Endometrial microvascular endothelial cells (primary cell): Measurements from ENCODE around the gene IL1RAP. TPM values are rescaled to one million over a fixed set of nuclear protein-coding genes. Genes with fewer than 3 reads are reported as not detected.

ENCODE experiments used
- in situ Hi-C: cut with HindIII; loops from 2 replicates; pipeline ENCODE4 v1.10.0; 2017; ENCODE audit warnings: low sequenced_read_pairs, low pct_unique_long_range_greater_than_20kb; ENCODE audit errors: inconsistent ontology term
- total RNA-seq: library from RNA; depleted of rRNA; stranded (reverse); fragments of >200 nt; gene quantifications from one replicate; pipeline ENCODE4 v1.2.3, GENCODE V29; 2015; ENCODE audit errors: inconsistent ontology term

The IL1RAP gene
- 13.6 TPM for total RNA-seq

DNA sequence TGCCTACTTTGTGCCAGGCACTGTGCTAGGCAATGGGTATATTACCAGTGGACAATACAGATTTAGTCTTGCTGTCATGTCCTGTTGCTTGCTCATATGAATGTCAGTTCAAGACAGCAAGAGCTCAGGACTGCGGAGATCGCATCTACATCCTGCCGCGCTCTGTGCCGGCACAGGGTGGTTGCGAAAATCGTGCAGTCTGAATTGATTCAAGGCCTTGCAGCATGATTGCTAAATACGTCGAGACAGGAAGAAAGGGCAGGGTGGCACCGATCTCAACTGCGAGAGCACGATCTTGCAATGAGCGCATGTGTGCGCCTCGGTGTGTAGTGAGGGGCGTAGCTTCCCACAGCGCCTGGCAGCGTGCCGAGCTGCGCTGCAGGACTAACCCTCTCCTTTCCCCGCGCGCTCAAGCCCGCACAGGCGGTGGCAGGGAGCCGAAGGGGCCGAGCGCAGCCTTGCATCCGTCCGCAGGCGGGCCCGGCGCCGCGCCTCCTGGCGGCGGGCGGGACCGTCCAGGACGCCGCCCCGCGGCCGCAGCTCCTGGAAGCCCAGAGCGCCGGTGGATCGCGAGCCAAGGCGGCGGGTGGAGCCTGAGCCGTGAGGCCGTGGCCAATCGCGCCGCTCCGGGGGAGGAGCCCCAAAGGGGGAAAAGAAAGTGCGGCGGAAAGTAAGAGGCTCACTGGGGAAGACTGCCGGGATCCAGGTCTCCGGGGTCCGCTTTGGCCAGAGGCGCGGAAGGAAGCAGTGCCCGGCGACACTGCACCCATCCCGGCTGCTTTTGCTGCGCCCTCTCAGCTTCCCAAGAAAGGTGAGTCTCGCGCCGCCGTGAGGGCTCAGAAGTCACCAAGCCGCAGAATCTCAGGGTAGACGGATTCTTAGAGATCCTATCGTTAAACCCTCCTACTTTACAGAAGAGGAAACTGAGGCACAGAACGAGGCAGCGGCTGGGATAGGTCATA lies at the start of gene IL1RAP:
Gene IL1RAP, plus strand, starts transcription at position 677 of the 962 bp plus-strand sequence. CDS start 50,205 bp downstream, outside the sequence.
- in situ Hi-C loops: no loop called here

- in situ Hi-C loops: loop anchor here (25.0 kb wide), 1 partner anchor 506 kb away; no protein-coding TSS in a partner anchor
Measured at GRCh38 chr3:190467922-190468321, 46.0 kb upstream of the IL1RAP start.

- in situ Hi-C loops: loop anchor here (25.0 kb wide), 1 partner anchor 511 kb away; no protein-coding TSS in a partner anchor
Measured at GRCh38 chr3:190473261-190473660, 40.6 kb upstream of the IL1RAP start.

GRCh38 chr3:190481779-190482178 lies 32.1 kb upstream of the IL1RAP start:
- in situ Hi-C loops: loop anchor here (25.0 kb wide), 1 partner anchor 206 kb away; no protein-coding TSS in a partner anchor

GRCh38 chr3:190485830-190486532 lies 27.9 kb upstream of the IL1RAP start:
- in situ Hi-C loops: loop anchor here (25.0 kb wide), 1 partner anchor 201 kb away; no protein-coding TSS in a partner anchor

GRCh38 chr3:190486533-190486864 lies 27.4 kb upstream of the IL1RAP start:
- in situ Hi-C loops: loop anchor here (25.0 kb wide), 1 partner anchor 201 kb away; no protein-coding TSS in a partner anchor

GRCh38 chr3:190486908-190487607 lies 26.8 kb upstream of the IL1RAP start:
- in situ Hi-C loops: loop anchor here (25.0 kb wide), 1 partner anchor 200 kb away; no protein-coding TSS in a partner anchor

DNA sequence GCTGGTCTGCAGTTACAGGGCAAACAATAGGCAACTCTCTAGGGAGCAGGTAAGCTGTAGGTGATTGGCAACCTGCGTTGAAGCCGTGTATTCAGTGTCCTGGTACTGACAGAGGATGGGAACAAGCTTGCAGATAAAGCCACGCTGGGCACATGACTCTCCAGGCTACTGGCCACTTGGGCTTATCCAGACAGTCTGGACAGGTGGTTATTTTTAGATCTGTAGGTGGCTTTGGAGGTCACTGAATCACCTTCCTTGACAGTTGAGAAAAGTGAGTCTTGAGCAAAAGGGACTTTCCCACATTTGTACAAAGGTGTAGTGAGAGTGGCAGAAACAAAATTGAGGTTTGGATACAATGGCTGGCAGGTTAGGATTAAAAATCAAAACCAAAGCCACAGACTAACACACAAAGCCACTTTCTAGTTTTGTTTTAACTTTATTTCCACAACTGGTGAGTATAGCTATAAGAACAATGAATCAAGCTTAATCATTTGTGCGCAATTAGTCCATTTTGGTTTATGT lies 22.3 kb upstream of the IL1RAP start:
- in situ Hi-C loops: loop anchor here (25.0 kb wide), 1 partner anchor 196 kb away; no protein-coding TSS in a partner anchor

DNA sequence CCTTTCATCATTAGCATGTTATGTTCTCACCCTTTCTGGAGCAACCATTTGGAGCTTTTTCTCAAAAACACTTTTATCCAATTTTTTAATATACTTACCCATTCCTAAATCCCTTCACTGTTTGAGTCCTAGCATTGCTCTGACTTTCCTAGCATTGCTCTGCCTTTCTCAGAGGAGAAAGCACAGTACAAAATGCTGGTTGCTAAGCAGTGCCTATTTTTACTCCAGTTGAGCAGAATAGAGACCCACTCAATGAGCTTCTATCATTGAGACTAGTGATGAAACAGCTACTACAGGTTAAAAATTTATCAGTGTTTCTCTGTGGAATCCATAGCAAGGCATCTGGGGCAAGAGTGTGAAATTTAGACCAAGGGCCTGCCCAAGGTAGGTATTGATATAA lies 21.8 kb upstream of the IL1RAP start:
- in situ Hi-C loops: loop anchor here (25.0 kb wide), 1 partner anchor 195 kb away; no protein-coding TSS in a partner anchor

- in situ Hi-C loops: loop anchor here (25.0 kb wide), 1 partner anchor 194 kb away; no protein-coding TSS in a partner anchor
Measured at GRCh38 chr3:190492966-190493365, 20.9 kb upstream of the IL1RAP start.

- in situ Hi-C loops: loop anchor here (25.0 kb wide), 1 partner anchor 192 kb away; no protein-coding TSS in a partner anchor
Measured at GRCh38 chr3:190494907-190495306, 19.0 kb upstream of the IL1RAP start.

- in situ Hi-C loops: loop anchor here (25.0 kb wide), 1 partner anchor 192 kb away; no protein-coding TSS in a partner anchor
Measured at GRCh38 chr3:190495354-190495753, 18.5 kb upstream of the IL1RAP start.

DNA sequence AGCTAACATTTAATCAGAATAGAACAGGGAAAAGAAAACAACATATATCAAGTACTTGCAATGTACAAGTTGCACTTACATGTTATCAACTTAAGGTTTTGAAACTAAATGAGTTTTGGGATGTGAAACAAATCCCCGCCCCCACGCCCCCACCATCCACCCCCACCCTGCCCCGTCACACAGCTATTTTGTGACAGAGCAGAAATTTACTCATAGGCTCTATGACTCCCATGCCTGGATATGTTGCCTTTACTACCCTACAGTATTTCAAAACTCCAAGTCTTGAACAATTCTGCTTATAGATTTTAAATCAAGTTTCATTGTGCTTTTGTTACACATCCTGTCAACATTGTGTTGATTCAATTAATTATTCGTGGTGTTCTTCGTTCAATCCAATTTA lies 18.1 kb upstream of the IL1RAP start:
- in situ Hi-C loops: loop anchor here (25.0 kb wide), 1 partner anchor 192 kb away; no protein-coding TSS in a partner anchor

- in situ Hi-C loops: loop anchor here (25.0 kb wide), 1 partner anchor 190 kb away; no protein-coding TSS in a partner anchor
Measured at GRCh38 chr3:190496859-190497258, 17.0 kb upstream of the IL1RAP start.

GRCh38 chr3:190497811-190498210 lies 16.1 kb upstream of the IL1RAP start:
- in situ Hi-C loops: loop anchor here (25.0 kb wide), 1 partner anchor 189 kb away; no protein-coding TSS in a partner anchor

GRCh38 chr3:190498293-190498692 lies 15.6 kb upstream of the IL1RAP start:
- in situ Hi-C loops: loop anchor here (25.0 kb wide), 1 partner anchor 189 kb away; no protein-coding TSS in a partner anchor

GRCh38 chr3:190499122-190499521 lies 14.8 kb upstream of the IL1RAP start:
- in situ Hi-C loops: loop anchor here (25.0 kb wide), 1 partner anchor 188 kb away; no protein-coding TSS in a partner anchor

DNA sequence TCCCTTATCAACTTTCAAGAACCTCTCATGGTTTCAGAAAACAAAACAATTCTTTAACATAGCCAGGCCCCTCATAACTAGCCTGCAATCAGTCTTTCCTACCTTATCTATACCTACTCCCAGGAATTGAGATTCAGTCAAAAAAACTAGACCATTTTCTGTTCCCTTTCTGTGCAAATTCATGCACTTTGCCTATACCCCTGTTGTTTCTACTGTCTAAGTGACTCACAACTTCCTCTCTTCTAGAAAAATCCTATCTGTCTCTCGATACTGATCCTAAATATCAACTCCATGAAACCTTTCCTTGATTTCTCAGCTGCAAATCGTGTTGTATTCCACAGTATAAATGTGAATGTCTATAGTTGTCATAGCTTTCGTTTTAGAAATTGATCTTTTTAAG lies 10.9 kb upstream of the IL1RAP start:
- in situ Hi-C loops: no loop called here
